Left forelimb (tissue), 1 donor: ENCODE results near the gene GFOD1.

Experiments used
- DNase-seq: peaks from one replicate; pipeline ENCODE4 v3.0.0-alpha.2; 2018; ENCODE audit warnings: low spot score

GFOD1 gene

GRCh38 chr6:13485923-13486562 lies 1.4 kb downstream of the GFOD1 start:
- peak; percentile 76 for DNase-seq

- no peak for DNase-seq
Measured at GRCh38 chr6:13485303-13485702, 2.1 kb downstream of the GFOD1 start.

GRCh38 chr6:13484827-13485226 lies 2.6 kb downstream of the GFOD1 start:
- DNase-seq: no peak

GRCh38 chr6:13484138-13484708 lies 3.2 kb downstream of the GFOD1 start:
- no peak for DNase-seq

- no peak for DNase-seq
Measured at GRCh38 chr6:13480631-13481501, 6.5 kb downstream of the GFOD1 start.

- no peak for DNase-seq
Measured at GRCh38 chr6:13479971-13480434, 7.4 kb downstream of the GFOD1 start.

- DNase-seq: no peak
Measured at GRCh38 chr6:13479206-13479800, 8.1 kb downstream of the GFOD1 start.

GRCh38 chr6:13478525-13478966 lies 8.9 kb downstream of the GFOD1 start:
- DNase-seq: no peak

- no peak for DNase-seq
Measured at GRCh38 chr6:13474787-13475186, 12.6 kb downstream of the GFOD1 start.

- DNase-seq: no peak
Measured at GRCh38 chr6:13474360-13474759, 13.0 kb downstream of the GFOD1 start.

- no peak for DNase-seq
Measured at GRCh38 chr6:13473768-13474165, 13.6 kb downstream of the GFOD1 start.

GRCh38 chr6:13472976-13473767 lies 14.2 kb downstream of the GFOD1 start:
- DNase-seq: no peak

- DNase-seq: no peak
Measured at GRCh38 chr6:13472099-13472498, 15.3 kb downstream of the GFOD1 start.

GRCh38 chr6:13471184-13471583 lies 16.2 kb downstream of the GFOD1 start:
- DNase-seq: no peak

- DNase-seq: no peak
Measured at GRCh38 chr6:13470238-13471140, 16.9 kb downstream of the GFOD1 start.

- DNase-seq: no peak
Measured at GRCh38 chr6:13469693-13470092, 17.7 kb downstream of the GFOD1 start.

- no peak for DNase-seq
Measured at GRCh38 chr6:13468839-13469238, 18.6 kb downstream of the GFOD1 start.

GRCh38 chr6:13467216-13467600 lies 20.2 kb downstream of the GFOD1 start:
- DNase-seq: no peak

- DNase-seq: no peak
Measured at GRCh38 chr6:13466304-13467215, 20.8 kb downstream of the GFOD1 start.

GRCh38 chr6:13465734-13466133 lies 21.7 kb downstream of the GFOD1 start:
- DNase-seq: no peak
